K562 (cell line): ENCODE data around the gene PNPLA2. TPM values are rescaled to one million over a fixed set of nuclear protein-coding genes. Genes with fewer than 3 reads are reported as not detected.
A peak's percentile ranks its signal among the peaks of the same experiment; 100 is the strongest.

Experiments used
- BDP1 ChIP-seq: IDR thresholded peaks from 3 replicates; pipeline ENCODE4 v1.6.1; 2011; ENCODE audit not compliant: insufficient read length, insufficient read depth
- CHD2 ChIP-seq: IDR thresholded peaks from 2 replicates; pipeline ENCODE4 v1.6.1; 2011; ENCODE audit warnings: low read depth, low read length
- DMBX1 ChIP-seq: fragments of 250-450 bp; sonication (Bioruptor Pico); IDR thresholded peaks from 2 replicates; pipeline ENCODE4 v1.8.0; 2022; ENCODE audit warnings: inconsistent platforms, mild to moderate bottlenecking, moderate library complexity, borderline replicate concordance
- FOXK2 ChIP-seq, 2 experiments: fragments of 450-650 bp; IDR thresholded peaks in 1 of 2; conservative IDR thresholded peaks in 1 of 2; 2 replicates each; pipeline ENCODE4 v1.6.1; 2016; ENCODE audit warnings: low read depth in 2 of 2, mild to moderate bottlenecking in 1 of 2
- HMG20A ChIP-seq: fragments of 450-650 bp; formaldehyde crosslinking; conservative IDR thresholded peaks from 2 replicates; pipeline ENCODE4 v1.4.0; 2020; ENCODE audit warnings: mild to moderate bottlenecking, mixed read lengths
- NFYB ChIP-seq: IDR thresholded peaks from 2 replicates; pipeline ENCODE4 v1.6.1; 2011; ENCODE audit warnings: mild to moderate bottlenecking, moderate library complexity; ENCODE audit not compliant: insufficient read length; ENCODE audit errors: extremely low read depth
- PCBP1 ChIP-seq: fragments of 200-400 bp; formaldehyde crosslinking; IDR thresholded peaks from 2 replicates; pipeline ENCODE4 v1.6.1; 2018; ENCODE audit warnings: mild to moderate bottlenecking, low read depth, low read length; ENCODE audit not compliant: poor library complexity, severe bottlenecking
- RBFOX2 ChIP-seq: fragments of 200-400 bp; formaldehyde crosslinking; IDR thresholded peaks from 2 replicates; pipeline ENCODE4 v1.6.1; 2017; ENCODE audit warnings: low read depth, mild to moderate bottlenecking, low read length, moderate library complexity
- ZFX ChIP-seq: sonication (generic); formaldehyde crosslinking; IDR thresholded peaks from 2 replicates; pipeline ENCODE4 v1.8.0; 2022; ENCODE audit warnings: mild to moderate bottlenecking, missing genetic modification reagents, moderate library complexity
- polyA plus RNA-seq, 8 experiments: library from polyadenylated mRNA; depleted of rRNA in 4 of 8; stranded (reverse) in 5 of 8; unstranded in 3 of 8; fragments of >200 nt; fragmentation: Nextera tagmentation in 2 of 8; fragmentation: Illumina TruSeq in 1 of 8; extraction: Ambion mirVana in 2 of 8; extraction: Trizol in 1 of 8; gene quantifications; 2 replicates each; pipeline versions ENCODE4 v1.2.1 to v1.2.3, GENCODE V29; 2011 to 2014; ENCODE audit warnings: inconsistent platforms in 1 of 8, missing spikeins in 1 of 8
- total RNA-seq, 7 experiments: library from RNA; depleted of rRNA in 6 of 7; stranded (reverse); fragments of >200 nt in 6 of 7; fragmentation: Illumina TruSeq in 2 of 7; extraction: Trizol in 2 of 7; gene quantifications; 2 replicates each; pipeline versions ENCODE4 v1.2.1 to v1.2.3, GENCODE V29; 2011 to 2021; ENCODE audit warnings: low replicate concordance in 1 of 7
- TF ChIP-seq, protein P1 (sequence below): sonication (generic); formaldehyde crosslinking; IDR thresholded peaks from 2 replicates; pipeline ENCODE4 v1.8.0; 2023; ENCODE audit warnings: mild to moderate bottlenecking, missing genetic modification reagents
- TF ChIP-seq, protein P2 (sequence below): fragments of 450-650 bp; IDR thresholded peaks from 2 replicates; pipeline ENCODE4 v1.6.1; 2016; ENCODE audit warnings: antibody characterized with exemption

The PNPLA2 gene
- total and polyA plus RNA-seq, 9 of the 15 experiments (the other 6 are each of a cell fraction or from before 2014, with no cell fraction given), result 0.39 to 87.1 (median 8.4) TPM

DNA sequence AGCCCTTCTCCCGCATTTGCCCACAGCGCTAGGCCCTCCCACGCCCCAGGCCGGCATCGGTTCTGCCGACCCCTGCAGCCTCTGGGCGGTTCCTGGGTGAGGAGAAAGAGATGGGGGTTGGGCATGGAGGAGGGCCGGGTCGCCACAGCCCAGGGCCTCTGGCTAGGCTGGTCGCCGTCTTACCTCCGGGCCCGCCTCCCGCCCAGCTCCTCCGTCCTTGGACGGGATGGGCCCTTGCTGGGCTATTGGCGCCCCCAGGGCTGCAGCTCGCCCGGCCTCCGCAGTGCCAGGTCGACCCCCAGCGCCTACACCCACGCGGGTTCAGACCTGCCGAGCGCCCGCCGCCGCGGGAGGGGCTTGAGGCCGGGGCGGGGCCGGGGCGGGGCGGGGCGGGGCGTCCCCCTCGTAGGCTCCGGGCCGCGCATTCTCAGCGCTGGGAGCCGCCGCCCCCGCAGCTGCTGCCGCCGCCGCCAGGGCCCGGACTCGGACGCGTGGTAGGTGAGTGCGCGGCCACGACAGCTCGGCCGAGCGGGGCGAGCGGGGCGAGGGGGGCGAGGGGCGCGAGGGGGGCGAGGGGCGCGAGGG, 13.9 kb downstream of the PNPLA2 start, which contains the start of gene CD151 (continued):
- TF ChIP-seq, protein P1, sequence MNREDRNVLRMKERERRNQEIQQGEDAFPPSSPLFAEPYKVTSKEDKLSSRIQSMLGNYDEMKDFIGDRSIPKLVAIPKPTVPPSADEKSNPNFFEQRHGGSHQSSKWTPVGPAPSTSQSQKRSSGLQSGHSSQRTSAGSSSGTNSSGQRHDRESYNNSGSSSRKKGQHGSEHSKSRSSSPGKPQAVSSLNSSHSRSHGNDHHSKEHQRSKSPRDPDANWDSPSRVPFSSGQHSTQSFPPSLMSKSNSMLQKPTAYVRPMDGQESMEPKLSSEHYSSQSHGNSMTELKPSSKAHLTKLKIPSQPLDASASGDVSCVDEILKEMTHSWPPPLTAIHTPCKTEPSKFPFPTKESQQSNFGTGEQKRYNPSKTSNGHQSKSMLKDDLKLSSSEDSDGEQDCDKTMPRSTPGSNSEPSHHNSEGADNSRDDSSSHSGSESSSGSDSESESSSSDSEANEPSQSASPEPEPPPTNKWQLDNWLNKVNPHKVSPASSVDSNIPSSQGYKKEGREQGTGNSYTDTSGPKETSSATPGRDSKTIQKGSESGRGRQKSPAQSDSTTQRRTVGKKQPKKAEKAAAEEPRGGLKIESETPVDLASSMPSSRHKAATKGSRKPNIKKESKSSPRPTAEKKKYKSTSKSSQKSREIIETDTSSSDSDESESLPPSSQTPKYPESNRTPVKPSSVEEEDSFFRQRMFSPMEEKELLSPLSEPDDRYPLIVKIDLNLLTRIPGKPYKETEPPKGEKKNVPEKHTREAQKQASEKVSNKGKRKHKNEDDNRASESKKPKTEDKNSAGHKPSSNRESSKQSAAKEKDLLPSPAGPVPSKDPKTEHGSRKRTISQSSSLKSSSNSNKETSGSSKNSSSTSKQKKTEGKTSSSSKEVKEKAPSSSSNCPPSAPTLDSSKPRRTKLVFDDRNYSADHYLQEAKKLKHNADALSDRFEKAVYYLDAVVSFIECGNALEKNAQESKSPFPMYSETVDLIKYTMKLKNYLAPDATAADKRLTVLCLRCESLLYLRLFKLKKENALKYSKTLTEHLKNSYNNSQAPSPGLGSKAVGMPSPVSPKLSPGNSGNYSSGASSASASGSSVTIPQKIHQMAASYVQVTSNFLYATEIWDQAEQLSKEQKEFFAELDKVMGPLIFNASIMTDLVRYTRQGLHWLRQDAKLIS, result peak; percentile 86
- TF ChIP-seq BDP1 (no peak), CHD2 (no peak), HMG20A (CRISPR knock-in tag) (no peak), FOXK2 (conservative IDR thresholded peaks at IDR 0.05 in 1 of 2, IDR thresholded peaks at IDR 0.05 in 1 of 2; ENCODE audit: low read depth in 2 of 2) (no peak), PCBP1 (peak; percentile 24), NFYB (no peak), DMBX1 (no peak), RBFOX2 (peak; percentile 10; the same call in 1 of the 2 replicates), ZFX (CRISPR knock-in tag) (peak; percentile 88)
- TF ChIP-seq, protein P2, sequence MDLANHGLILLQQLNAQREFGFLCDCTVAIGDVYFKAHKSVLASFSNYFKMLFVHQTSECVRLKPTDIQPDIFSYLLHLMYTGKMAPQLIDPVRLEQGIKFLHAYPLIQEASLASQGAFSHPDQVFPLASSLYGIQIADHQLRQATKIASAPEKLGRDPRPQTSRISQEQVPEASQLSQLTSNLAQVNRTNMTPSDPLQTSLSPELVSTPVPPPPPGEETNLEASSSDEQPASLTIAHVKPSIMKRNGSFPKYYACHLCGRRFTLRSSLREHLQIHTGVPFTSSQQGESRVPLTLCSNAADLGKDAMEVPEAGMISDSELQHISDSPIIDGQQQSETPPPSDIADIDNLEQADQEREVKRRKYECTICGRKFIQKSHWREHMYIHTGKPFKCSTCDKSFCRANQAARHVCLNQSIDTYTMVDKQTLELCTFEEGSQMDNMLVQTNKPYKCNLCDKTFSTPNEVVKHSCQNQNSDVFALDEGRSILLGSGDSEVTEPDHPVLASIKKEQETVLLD, result 0 out of 2 replicates have a peak, but pooled peaks have one; percentile 29
